BJ (cell line): ENCODE measurements around the gene MCM7. TPM values are rescaled to one million over a fixed set of nuclear protein-coding genes. Genes with fewer than 3 reads are reported as not detected.

Source experiments
- CTCF ChIA-PET: fragments of 350-600 bp; formaldehyde crosslinking; extraction: SDS; loops from one replicate; lab custom pipeline; 2021; ENCODE audit warnings: antibody characterized with exemption, inconsistent platforms; lab: Yijun Ruan, JAX
- POLR2A ChIA-PET: fragments of 300-600 bp; sonication (Branson Sonifier 250); formaldehyde crosslinking; extraction: SDS; loops from one replicate; lab custom pipeline; 2021; ENCODE audit warnings: antibody characterized with exemption; lab: Charles Lee
- DNase-seq: peaks from one replicate; pipeline ENCODE4 v3.0.0-alpha.2; 2011; ENCODE audit warnings: low read depth
- H3K27me3 ChIP-seq: 2 replicates; pipeline ENCODE4 v1.6.0; 2011; ENCODE audit warnings: low read length; ENCODE audit not compliant: control insufficient read depth, insufficient read depth
- H3K36me3 ChIP-seq: 2 replicates; pipeline ENCODE4 v1.5.1; 2011; ENCODE audit warnings: low read length; ENCODE audit not compliant: control insufficient read depth, insufficient read depth
- H3K4me3 ChIP-seq: 2 replicates; pipeline ENCODE4 v1.5.1; 2011; ENCODE audit warnings: low read depth, mild to moderate bottlenecking, control low read depth, low read length
- CTCF ChIP-seq: IDR thresholded peaks from 2 replicates; pipeline ENCODE4 v1.5.1; 2011; ENCODE audit warnings: low read depth, mild to moderate bottlenecking, control low read depth, inconsistent platforms, low read length, moderate library complexity; ENCODE audit not compliant: insufficient read depth
- polyA plus RNA-seq: library from polyadenylated mRNA; depleted of rRNA; stranded (reverse); fragments of >200 nt; gene quantifications from 2 replicates; pipeline ENCODE4 v1.2.3, GENCODE V29; 2011

MCM7 gene
- polyA plus RNA-seq, 1 experiment = 89.0 TPM

- POLR2A ChIA-PET = no interaction called here
- peak overlapping the region; percentile 61 for H3K4me3 ChIP-seq
- H3K27me3 ChIP-seq = no peaks in the 10 kb centered on the region
- DNase-seq = no peak
- peaks cover 30% of the 10 kb centered on the region for H3K36me3 ChIP-seq
- CTCF ChIA-PET = interaction anchor here (0.7 to 1.2 kb wide), 2 partner anchors 10 to 11 kb away, joined by 3 to 6 read pairs; no protein-coding TSS in a partner anchor
- no peak for TF ChIP-seq CTCF
Measured at GRCh38 chr7:100099452-100099851, 1.7 kb downstream of the MCM7 start.

GRCh38 chr7:100098913-100099312 is 2.3 kb downstream of the MCM7 start:
- H3K36me3 ChIP-seq = peaks cover 33% of the 10 kb centered on the region
- ChIA-PET POLR2A (no interaction called here), CTCF (no interaction called here)

GRCh38 chr7:100095704-100096103 is 5.5 kb downstream of the MCM7 start:
- CTCF ChIA-PET = no interaction called here
- TF ChIP-seq CTCF = no peak

More at GRCh38 chr7:100098913-100099312, 2.3 kb downstream of the MCM7 start:
- no peak for DNase-seq
- no peak for TF ChIP-seq CTCF
- Histone ChIP-seq H3K4me3 (no peak overlapping the region), H3K27me3 (no peaks in the 10 kb centered on the region)

GRCh38 chr7:100095289-100095688 is 5.9 kb downstream of the MCM7 start:
- ChIA-PET POLR2A (no interaction called here), CTCF (no interaction called here)
- DNase-seq = no peak
- peaks cover 64% of the 10 kb centered on the region for H3K36me3 ChIP-seq
- no peak for TF ChIP-seq CTCF
- no peak overlapping the region for H3K4me3 ChIP-seq
- H3K27me3 ChIP-seq = no peaks in the 10 kb centered on the region

More at GRCh38 chr7:100095704-100096103, 5.5 kb downstream of the MCM7 start:
- Histone ChIP-seq H3K36me3 (peaks cover 60% of the 10 kb centered on the region), H3K27me3 (no peaks in the 10 kb centered on the region), H3K4me3 (no peak overlapping the region)
- no peak for DNase-seq
- POLR2A ChIA-PET = no interaction called here

- DNase-seq = no peak
- Histone ChIP-seq H3K36me3 (peaks cover 59% of the 10 kb centered on the region), H3K27me3 (no peaks in the 10 kb centered on the region), H3K4me3 (no peak overlapping the region)
- no peak for TF ChIP-seq CTCF
- ChIA-PET CTCF (interaction anchor here (0.5 kb wide), 1 partner anchor 9 kb away, joined by 5 read pairs; no protein-coding TSS in a partner anchor), POLR2A (no interaction called here)
Measured at GRCh38 chr7:100093925-100094486, 7.2 kb downstream of the MCM7 start.
